GM21447 (cell line): ENCODE measurements around the gene DHX40.
A peak's percentile ranks its signal among the peaks of the same experiment; 100 is the strongest.
"Not testable (repeated sequence)": the region's sequence is repeated elsewhere in the genome, so short reads cannot be mapped to it uniquely, and the experiment has no call there.

ENCODE experiments used
- ATAC-seq: cut with Tn5 transposase; IDR thresholded peaks from one replicate; pipeline ENCODE4 v1.9.1; 2021; ENCODE audit not compliant: unreplicated experiment

Gene DHX40

GRCh38 chr17:59565171-59565958 is at the start of gene DHX40:
Gene DHX40 (plus strand): TSS chr17:59565610. CDS start chr17:59565672, 62 bp downstream.
- peak; percentile 84 for ATAC-seq

- ATAC-seq = no peak
Measured at GRCh38 chr17:59516451-59516850, 49.0 kb upstream of the DHX40 start.

- no peak for ATAC-seq
Measured at GRCh38 chr17:59519132-59519531, 46.3 kb upstream of the DHX40 start.

GRCh38 chr17:59520251-59520650 is 45.2 kb upstream of the DHX40 start:
- no peak for ATAC-seq

GRCh38 chr17:59521465-59522126 is 43.8 kb upstream of the DHX40 start:
- ATAC-seq = no peak

- not testable (repeated sequence) for ATAC-seq
Measured at GRCh38 chr17:59524930-59525329, 40.5 kb upstream of the DHX40 start.

- no peak for ATAC-seq
Measured at GRCh38 chr17:59525668-59526067, 39.7 kb upstream of the DHX40 start.

- ATAC-seq = no peak
Measured at GRCh38 chr17:59526451-59526850, 39.0 kb upstream of the DHX40 start.

- ATAC-seq = no peak
Measured at GRCh38 chr17:59527325-59527917, 38.0 kb upstream of the DHX40 start.

- no peak for ATAC-seq
Measured at GRCh38 chr17:59527931-59528330, 37.5 kb upstream of the DHX40 start.

GRCh38 chr17:59530531-59530930 is 34.9 kb upstream of the DHX40 start:
- no peak for ATAC-seq

GRCh38 chr17:59533694-59534093 is 31.7 kb upstream of the DHX40 start:
- ATAC-seq = no peak

GRCh38 chr17:59534583-59534982 is 30.8 kb upstream of the DHX40 start:
- no peak for ATAC-seq

GRCh38 chr17:59538195-59538909 is 27.1 kb upstream of the DHX40 start:
- no peak for ATAC-seq

GRCh38 chr17:59542960-59543635 is 22.3 kb upstream of the DHX40 start:
- no peak for ATAC-seq

GRCh38 chr17:59545942-59546341 is 19.5 kb upstream of the DHX40 start:
- no peak for ATAC-seq

GRCh38 chr17:59547131-59547915 is 18.1 kb upstream of the DHX40 start:
- ATAC-seq = no peak

- ATAC-seq = not testable (repeated sequence)
Measured at GRCh38 chr17:59548985-59549384, 16.4 kb upstream of the DHX40 start.

- ATAC-seq = no peak
Measured at GRCh38 chr17:59550703-59551102, 14.7 kb upstream of the DHX40 start.

- ATAC-seq = no peak
Measured at GRCh38 chr17:59558039-59558438, 7.4 kb upstream of the DHX40 start.
